DOHH2 (cell line): ENCODE results near the gene ADAMTS2.

Experiments
- EZH2phosphoT487 ChIP-seq: fragments of 200-600 bp; sonication (generic); IDR thresholded peaks from 2 replicates; pipeline ENCODE4 v1.6.1; 2017; ENCODE audit warnings: borderline replicate concordance, mild to moderate bottlenecking, antibody characterized with exemption, low read length, moderate library complexity, mixed read lengths
- TF ChIP-seq, protein P1 (sequence below): fragments of 200-600 bp; sonication (generic); IDR thresholded peaks from one replicate; pipeline ENCODE4 v1.5.1; 2014; ENCODE audit warnings: antibody characterized with exemption, mild to moderate bottlenecking, low read depth, low read length; ENCODE audit not compliant: poor library complexity, severe bottlenecking

DNA sequence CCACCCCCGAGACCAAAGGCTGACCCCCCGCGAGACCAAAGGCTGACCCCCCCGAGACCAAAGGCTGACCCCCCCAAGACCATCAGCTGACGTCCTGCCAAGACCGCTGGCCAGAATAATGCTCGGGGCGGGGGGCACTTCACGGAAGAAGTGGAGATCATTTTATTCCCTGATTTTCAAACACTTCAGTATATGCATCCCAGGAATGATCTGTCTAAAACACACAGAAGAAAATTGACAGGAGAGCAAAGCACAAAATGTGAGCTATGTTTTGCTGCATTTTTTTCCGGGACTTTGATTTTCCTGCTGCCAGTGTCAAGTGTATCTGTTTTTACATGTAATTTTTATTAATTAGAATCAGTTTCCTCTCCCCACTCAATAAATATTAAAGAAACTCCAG is 67.1 kb downstream of the ADAMTS2 start:
- TF ChIP-seq, protein P1, sequence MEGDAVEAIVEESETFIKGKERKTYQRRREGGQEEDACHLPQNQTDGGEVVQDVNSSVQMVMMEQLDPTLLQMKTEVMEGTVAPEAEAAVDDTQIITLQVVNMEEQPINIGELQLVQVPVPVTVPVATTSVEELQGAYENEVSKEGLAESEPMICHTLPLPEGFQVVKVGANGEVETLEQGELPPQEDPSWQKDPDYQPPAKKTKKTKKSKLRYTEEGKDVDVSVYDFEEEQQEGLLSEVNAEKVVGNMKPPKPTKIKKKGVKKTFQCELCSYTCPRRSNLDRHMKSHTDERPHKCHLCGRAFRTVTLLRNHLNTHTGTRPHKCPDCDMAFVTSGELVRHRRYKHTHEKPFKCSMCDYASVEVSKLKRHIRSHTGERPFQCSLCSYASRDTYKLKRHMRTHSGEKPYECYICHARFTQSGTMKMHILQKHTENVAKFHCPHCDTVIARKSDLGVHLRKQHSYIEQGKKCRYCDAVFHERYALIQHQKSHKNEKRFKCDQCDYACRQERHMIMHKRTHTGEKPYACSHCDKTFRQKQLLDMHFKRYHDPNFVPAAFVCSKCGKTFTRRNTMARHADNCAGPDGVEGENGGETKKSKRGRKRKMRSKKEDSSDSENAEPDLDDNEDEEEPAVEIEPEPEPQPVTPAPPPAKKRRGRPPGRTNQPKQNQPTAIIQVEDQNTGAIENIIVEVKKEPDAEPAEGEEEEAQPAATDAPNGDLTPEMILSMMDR: no peak
- no peak for TF ChIP-seq EZH2phosphoT487
